GM18909 (cell line): ENCODE data around the gene PLA2G4C.

ENCODE experiments used
- ATAC-seq: cut with Tn5 transposase; IDR thresholded peaks from one replicate; pipeline ENCODE4 v1.9.1; 2021; ENCODE audit warnings: mild to moderate bottlenecking; ENCODE audit not compliant: unreplicated experiment, poor library complexity

Gene PLA2G4C

DNA sequence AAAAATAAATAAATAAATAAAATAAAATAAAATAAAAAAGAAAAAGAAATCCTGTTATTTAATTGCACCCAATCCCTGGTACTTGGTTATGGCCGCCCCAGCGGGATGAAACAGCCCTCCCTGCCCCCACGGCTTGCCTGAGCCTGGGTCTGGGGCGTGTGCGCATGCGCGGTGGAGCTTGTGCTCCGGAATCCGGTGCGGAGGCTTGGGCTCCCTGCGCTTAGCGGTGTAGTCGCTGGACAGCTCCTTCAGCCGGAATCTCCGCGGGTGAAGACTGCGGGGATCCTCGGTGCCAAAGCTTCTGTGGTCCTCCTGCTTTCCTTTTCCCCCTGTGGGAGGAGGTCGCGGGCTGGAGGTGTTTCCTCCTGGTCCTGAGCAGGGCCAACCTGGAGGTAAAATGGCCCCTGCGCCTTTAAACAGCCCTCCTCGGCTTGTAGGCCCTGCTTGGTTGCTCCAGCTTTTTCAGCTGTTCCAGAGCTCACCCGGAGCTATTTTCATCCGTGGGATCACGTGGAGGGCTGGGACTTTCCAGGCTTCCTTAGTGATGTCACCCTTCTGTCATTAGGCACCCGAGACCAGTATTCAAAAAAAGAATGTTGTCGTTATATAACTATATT is at the start of gene PLA2G4C:
PLA2G4C (minus strand) TSS at position 468 of the 617 bp plus-strand sequence. CDS start 4,288 bp downstream, outside the sequence.
- ATAC-seq, result peak; percentile 65

GRCh38 chr19:48158210-48158790 is 47.7 kb upstream of the PLA2G4C start:
- no peak for ATAC-seq

DNA sequence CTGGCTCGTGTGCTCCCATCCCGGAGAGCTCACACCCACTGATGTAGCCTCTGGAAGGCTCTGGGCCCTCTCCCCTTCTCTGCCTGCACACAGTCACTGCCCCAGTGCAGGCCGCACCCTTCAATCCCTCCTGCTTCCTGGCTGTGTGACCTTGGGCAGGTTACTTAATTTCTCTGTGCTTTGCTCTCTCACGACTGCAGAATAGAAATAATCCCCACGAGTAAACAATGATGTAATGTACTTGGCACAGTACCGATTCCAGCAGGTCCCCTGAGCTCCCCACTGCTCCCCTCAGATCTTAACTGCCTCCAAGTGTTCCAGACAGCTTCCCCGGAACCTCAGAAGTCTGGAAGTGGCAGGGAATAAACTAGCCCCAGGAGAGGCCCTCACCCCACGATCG is 43.4 kb upstream of the PLA2G4C start:
- no peak for ATAC-seq

DNA sequence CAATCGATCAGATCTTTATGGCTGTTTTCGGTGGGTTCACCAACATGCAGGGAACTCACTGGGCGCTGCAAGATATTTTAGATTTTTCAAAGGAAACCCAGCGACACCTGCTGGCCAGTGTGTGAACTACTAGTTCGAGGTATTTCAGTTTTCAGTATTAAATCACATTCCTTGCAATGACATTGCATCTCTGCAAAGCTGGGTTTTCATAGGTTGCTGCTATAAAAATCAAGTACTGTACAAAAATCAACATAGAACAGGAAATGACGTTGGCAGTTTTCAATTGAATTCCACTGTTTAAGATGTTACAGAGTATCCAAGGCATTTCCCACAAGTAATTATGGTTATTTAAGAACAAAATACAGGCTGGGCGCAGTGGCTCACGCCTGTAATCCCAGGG is 41.9 kb upstream of the PLA2G4C start:
- ATAC-seq, result no peak

- ATAC-seq, result no peak
These were observed 38.8 kb upstream of the PLA2G4C start for GRCh38 chr19:48149430-48149829.

DNA sequence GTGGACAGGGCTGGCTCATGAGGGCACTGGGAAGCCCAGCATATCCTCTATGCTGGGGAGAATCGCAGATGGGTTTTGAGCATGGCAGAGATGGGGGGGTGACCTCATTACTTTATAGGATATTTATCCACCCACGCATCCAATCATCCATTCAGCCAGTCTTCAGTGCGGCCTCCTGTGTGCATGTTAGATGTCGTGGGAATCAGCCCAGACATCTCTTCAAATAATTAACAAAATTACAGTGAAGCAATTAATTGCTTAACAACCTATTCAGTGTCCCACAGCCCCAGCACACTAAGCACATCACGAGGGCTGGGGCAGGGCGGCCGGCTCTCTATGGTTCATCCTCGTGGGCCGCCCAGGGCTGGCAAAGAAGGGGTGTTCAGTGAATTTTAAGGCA is 38.0 kb upstream of the PLA2G4C start:
- ATAC-seq, result no peak

GRCh38 chr19:48147597-48148175 is 37.1 kb upstream of the PLA2G4C start:
- no peak for ATAC-seq

GRCh38 chr19:48139053-48139452 is 28.4 kb upstream of the PLA2G4C start:
- no peak for ATAC-seq

DNA sequence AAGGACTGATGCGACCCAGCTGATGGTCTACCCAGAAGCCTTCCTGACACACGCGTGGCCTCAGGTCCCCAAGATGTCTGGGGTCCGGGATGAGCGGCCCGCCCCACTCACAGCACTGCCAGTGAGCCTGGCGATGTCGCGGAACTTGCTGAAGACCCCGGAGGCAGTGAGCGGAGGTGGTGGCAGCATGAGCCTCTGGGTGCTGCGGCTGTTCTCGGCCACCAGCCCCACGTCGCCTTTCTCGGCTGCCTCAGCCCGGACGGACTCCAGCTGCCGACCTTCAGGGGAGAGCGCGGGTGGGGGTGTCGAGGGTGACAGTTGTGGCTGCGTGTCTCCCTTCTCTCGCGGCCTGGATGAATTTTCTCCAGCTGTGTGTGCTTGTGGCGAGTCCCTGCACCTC is 26.8 kb upstream of the PLA2G4C start:
- no peak for ATAC-seq

DNA sequence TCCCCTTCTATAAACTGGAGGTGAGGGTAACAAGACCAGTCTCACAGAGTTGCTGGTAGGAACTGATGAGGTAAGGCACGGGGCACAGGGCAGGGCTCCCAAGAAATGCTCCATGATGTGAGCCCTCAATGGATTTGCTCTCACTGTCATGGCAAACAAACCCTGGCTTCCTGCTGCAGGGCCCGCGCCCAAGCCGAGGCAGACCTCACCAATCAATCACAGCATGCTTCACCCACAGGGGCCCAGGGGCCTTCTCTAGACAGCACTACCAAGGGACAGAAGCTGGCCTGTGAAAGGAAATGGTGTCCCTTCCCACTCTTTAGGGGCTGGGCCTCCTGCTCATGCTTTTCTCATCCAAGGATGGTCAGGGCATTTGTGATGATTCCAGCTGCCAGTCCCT is 25.9 kb upstream of the PLA2G4C start:
- no peak for ATAC-seq

GRCh38 chr19:48135411-48135810 is 24.8 kb upstream of the PLA2G4C start:
- ATAC-seq, result no peak

GRCh38 chr19:48133094-48133493 is 22.5 kb upstream of the PLA2G4C start:
- ATAC-seq, result no peak

GRCh38 chr19:48127561-48127960 is 16.9 kb upstream of the PLA2G4C start:
- ATAC-seq, result no peak

GRCh38 chr19:48123907-48124651 is 13.5 kb upstream of the PLA2G4C start:
- no peak for ATAC-seq

DNA sequence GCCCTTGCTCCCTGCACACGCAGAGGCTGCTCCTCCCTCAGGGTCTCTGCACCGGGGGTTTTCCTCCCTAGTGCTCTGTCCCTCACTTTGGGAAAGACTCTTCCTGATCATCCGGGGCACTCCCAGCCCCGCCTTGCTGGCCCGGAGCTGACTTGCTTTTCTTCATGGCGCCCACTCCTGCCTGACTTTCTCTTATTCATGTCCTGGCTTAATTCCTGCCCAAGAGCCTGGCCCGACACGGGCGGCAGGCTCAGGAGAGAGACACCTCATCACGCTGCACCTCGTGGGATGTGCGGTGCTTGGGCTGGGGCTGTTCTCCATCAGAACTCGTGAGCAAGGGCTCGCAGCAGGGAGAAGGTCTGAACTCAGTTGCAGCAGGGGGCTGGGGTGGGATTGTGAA is 11.8 kb upstream of the PLA2G4C start:
- no peak for ATAC-seq

DNA sequence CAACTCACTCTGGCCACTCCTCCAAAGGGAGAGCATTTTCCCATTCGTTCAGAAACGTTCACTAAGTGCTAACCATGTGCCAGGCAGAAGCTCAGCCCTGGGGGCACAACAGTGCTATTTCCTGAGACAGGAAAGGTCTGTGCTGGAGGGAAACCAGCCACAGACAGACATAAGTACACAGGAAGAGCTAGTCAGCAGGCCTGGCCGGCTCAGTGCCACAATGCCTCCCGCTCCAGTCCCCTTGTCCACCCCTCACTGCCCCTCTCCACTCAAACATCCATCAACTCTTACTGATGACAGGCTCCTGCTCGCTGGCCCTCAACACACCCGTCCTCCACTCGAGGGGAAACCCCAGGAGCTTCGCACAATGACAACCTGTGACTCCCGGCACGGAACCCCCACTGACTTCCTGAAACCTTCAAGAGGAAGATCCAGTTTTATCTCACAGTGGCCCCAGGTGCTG is 11.3 kb upstream of the PLA2G4C start:
- ATAC-seq, result no peak

- no peak for ATAC-seq
These were observed 10.4 kb upstream of the PLA2G4C start for GRCh38 chr19:48121066-48121465.

- no peak for ATAC-seq
These were observed 9.9 kb upstream of the PLA2G4C start for GRCh38 chr19:48120505-48120904.

DNA sequence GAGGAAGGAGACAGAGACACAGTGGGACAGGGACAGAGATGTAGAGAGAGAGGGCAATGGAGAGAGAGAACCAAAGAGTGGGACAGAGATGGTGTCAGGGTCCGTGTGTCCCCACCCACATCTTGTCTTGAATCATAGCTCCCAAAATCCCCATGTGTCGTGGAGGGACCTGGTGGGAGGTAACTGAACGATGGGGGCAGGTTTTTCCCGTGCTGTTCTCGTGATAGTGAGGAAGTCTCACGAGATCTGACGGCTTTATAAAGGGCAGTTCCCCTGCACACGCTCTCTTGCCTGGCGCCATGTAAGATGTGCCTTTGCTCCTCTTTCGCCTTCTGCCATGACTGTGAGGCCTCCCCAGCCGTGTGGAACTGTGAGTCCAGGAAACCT is 7.5 kb upstream of the PLA2G4C start:
- ATAC-seq, result no peak

DNA sequence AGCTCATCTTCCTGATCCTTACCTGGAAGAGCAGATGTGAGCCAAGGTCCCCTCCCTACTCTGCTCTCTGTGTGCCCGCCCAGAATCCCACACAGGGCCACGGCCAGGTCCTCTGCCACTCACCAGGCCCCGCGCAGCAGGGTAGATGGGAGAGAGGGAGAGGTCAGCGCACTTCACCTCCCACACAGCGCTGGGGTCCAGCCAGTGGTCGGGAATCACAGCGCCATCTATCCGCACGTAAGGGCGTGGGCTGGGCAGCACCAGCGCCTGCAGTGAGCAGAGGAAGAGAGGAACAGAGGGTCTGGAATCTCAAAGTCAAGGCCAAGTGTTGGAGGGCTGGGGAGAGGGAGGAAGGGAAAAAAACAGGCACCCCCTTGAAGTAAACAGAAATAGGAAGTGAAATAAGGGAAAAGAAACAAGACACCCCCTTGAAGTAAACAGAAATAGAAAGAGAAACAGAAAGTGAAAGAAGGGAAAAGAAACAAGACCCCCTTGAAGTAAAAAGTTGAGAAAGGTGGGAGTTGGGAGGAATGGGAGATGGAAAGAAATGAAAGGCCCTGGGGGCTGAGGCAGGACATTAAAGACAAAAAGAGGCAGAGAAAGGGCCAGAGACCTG is 7.0 kb upstream of the PLA2G4C start:
- no peak for ATAC-seq
